ENCODE data around the gene ALDH1A1.

DNA sequence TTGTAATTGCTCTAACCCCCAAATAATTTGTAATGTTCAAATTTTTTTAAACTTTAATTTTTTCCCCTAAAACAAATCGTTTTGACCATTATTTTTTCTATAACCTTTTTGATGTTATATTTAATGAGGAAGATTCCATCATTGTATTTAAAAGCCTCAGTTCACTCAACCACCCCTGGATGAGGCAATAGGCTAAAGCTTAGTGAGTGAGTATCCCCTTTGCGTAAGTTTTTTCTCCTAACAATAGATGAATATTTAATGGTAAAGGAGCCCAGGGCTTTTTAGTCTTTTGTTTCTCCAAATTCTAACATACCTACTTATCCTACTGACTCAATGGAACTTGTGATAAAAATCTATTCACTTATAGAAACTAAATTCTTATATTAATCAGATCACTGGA, 38.1 kb downstream of the ALDH1A1 start:
- TF ChIP-seq, protein P1, sequence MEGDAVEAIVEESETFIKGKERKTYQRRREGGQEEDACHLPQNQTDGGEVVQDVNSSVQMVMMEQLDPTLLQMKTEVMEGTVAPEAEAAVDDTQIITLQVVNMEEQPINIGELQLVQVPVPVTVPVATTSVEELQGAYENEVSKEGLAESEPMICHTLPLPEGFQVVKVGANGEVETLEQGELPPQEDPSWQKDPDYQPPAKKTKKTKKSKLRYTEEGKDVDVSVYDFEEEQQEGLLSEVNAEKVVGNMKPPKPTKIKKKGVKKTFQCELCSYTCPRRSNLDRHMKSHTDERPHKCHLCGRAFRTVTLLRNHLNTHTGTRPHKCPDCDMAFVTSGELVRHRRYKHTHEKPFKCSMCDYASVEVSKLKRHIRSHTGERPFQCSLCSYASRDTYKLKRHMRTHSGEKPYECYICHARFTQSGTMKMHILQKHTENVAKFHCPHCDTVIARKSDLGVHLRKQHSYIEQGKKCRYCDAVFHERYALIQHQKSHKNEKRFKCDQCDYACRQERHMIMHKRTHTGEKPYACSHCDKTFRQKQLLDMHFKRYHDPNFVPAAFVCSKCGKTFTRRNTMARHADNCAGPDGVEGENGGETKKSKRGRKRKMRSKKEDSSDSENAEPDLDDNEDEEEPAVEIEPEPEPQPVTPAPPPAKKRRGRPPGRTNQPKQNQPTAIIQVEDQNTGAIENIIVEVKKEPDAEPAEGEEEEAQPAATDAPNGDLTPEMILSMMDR (IDR thresholded peaks at IDR 0.05) = no peak
- no peak for TF ChIP-seq POLR2A (IDR thresholded peaks at IDR 0.05)

All from Peyer's patch (tissue), 4 donors.